ENCODE measurements around the gene SRP72. TPM values are rescaled to one million over a fixed set of nuclear protein-coding genes. Genes with fewer than 3 reads are reported as not detected.

Gene SRP72
- total RNA-seq, 2 experiments from 2014 or later = 140 to 142 TPM

Other genes with a start within 250 kb of the SRP72 start
- 10 to 100 TPM in 1 of 2 experiments, 1 to 10 TPM in 1; 9.6 to 11.1 TPM for gene AASDH, start 80.1 kb upstream of the SRP72 start, total RNA-seq
- gene PPAT, start 32.0 kb upstream of the SRP72 start, total RNA-seq = 10 to 100 TPM; 21.6 to 22.7 TPM
- gene PAICS, start 31.4 kb upstream of the SRP72 start, total RNA-seq = 100 to 1,000 TPM; 115 to 118 TPM
- under 1 TPM in 1 of 2 experiments, not detected in 1; 0.23 TPM for gene ARL9, start 38.2 kb downstream of the SRP72 start, total RNA-seq
- 100 to 1,000 TPM; 206 to 215 TPM for gene HOPX, start 213.7 kb downstream of the SRP72 start, total RNA-seq